Uterus (tissue), 2 donors: Measurements from ENCODE around the gene FBLN2.

Experiments used
- POLR2A ChIP-seq, 2 donors: fragments of 450-650 bp; IDR thresholded peaks; one replicate each; pipeline ENCODE4 v1.6.1; 2016; ENCODE audit warnings: antibody characterized with exemption in 2 of 2, mild to moderate bottlenecking in 1 of 2, moderate library complexity in 1 of 2
- TF ChIP-seq, protein P1 (sequence below), 4 experiments: fragments of 200-600 bp in 2 of 4; fragments of 450-650 bp in 2 of 4; sonication (generic) in 2 of 4; IDR thresholded peaks; one replicate each; pipeline ENCODE4 v1.5.1; 2016 to 2019; ENCODE audit warnings: antibody characterized with exemption in 4 of 4, mild to moderate bottlenecking in 2 of 4, moderate library complexity in 1 of 4

DNA sequence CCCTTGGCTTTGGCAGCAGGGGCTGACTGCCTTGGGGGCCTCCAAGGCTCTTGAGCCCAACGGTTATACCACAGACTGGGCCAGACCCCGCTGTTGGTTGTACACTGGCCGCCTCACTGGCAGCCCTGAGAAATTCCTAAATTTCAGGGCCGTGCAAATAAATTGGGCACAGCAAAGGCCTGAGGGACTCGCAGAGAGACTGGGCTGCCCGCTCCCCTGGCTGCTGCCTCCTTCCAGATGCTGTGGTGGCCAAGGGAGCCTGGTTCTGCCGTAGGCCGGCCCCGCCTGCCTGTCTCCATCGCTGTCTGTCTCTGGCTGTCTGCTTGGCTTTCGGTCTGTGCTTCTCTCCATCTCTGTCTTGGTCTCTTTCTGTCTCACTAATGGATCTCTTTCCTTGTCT, 9.0 kb downstream of the FBLN2 start:
- TF ChIP-seq, protein P1, sequence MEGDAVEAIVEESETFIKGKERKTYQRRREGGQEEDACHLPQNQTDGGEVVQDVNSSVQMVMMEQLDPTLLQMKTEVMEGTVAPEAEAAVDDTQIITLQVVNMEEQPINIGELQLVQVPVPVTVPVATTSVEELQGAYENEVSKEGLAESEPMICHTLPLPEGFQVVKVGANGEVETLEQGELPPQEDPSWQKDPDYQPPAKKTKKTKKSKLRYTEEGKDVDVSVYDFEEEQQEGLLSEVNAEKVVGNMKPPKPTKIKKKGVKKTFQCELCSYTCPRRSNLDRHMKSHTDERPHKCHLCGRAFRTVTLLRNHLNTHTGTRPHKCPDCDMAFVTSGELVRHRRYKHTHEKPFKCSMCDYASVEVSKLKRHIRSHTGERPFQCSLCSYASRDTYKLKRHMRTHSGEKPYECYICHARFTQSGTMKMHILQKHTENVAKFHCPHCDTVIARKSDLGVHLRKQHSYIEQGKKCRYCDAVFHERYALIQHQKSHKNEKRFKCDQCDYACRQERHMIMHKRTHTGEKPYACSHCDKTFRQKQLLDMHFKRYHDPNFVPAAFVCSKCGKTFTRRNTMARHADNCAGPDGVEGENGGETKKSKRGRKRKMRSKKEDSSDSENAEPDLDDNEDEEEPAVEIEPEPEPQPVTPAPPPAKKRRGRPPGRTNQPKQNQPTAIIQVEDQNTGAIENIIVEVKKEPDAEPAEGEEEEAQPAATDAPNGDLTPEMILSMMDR (IDR thresholded peaks at IDR 0.05): no peak
- no peak for TF ChIP-seq POLR2A (IDR thresholded peaks at IDR 0.05)
